Duodenal mucosa (tissue), 2 donors: ENCODE measurements around the gene ZNF717.

ENCODE experiments used
- H3K27ac ChIP-seq: one replicate; pipeline ENCODE4 v1.7.0; 2013; ENCODE audit warnings: low read depth, low read length
- H3K27me3 ChIP-seq, 2 donors: one replicate each; pipeline ENCODE4 v1.7.0; 2013; ENCODE audit warnings: low read length in 2 of 2, control low read depth in 1 of 2; ENCODE audit not compliant: insufficient read depth in 2 of 2, control insufficient read depth in 1 of 2
- H3K36me3 ChIP-seq, 2 donors: one replicate each; pipeline ENCODE4 v1.7.0; 2013; ENCODE audit warnings: low read length in 2 of 2, control low read depth in 1 of 2; ENCODE audit not compliant: insufficient read depth in 2 of 2, control insufficient read depth in 1 of 2
- H3K4me1 ChIP-seq, 2 donors: one replicate each; pipeline ENCODE4 v1.7.0; 2013; ENCODE audit warnings: low read length in 2 of 2, control low read depth in 1 of 2; ENCODE audit not compliant: insufficient read depth in 2 of 2, control insufficient read depth in 1 of 2
- H3K4me3 ChIP-seq, 2 donors: one replicate each; pipeline ENCODE4 v1.7.0; 2013; ENCODE audit warnings: low read length in 2 of 2, low read depth in 1 of 2
- H3K9ac ChIP-seq, 2 donors: one replicate each; pipeline ENCODE4 v1.7.0; 2013; ENCODE audit warnings: low read length in 2 of 2, low read depth in 1 of 2
- H3K9me3 ChIP-seq, 2 donors: one replicate each; pipeline ENCODE4 v1.7.0; 2013; ENCODE audit warnings: low read length in 2 of 2, control low read depth in 1 of 2; ENCODE audit not compliant: control insufficient read depth in 1 of 2

The ZNF717 gene

GRCh38 chr3:75768303-75769017 lies 16.9 kb downstream of the ZNF717 start:
- no peaks in the 10 kb centered on the region for H3K27me3 ChIP-seq
- H3K36me3 ChIP-seq: peaks cover 6 to 25% of the 10 kb centered on the region in 2 donors
- no peak overlapping the region for H3K9ac ChIP-seq
- no peaks in the 10 kb centered on the region for H3K4me1 ChIP-seq
- peaks cover 47 to 48% of the 10 kb centered on the region in 2 donors for H3K9me3 ChIP-seq
- no peak overlapping the region for H3K4me3 ChIP-seq
- no peak overlapping the region for H3K27ac ChIP-seq

- H3K9me3 ChIP-seq: peaks cover 68 to 79% of the 10 kb centered on the region in 2 donors
- H3K27ac ChIP-seq: no peak overlapping the region
- H3K9ac ChIP-seq: no peak overlapping the region
- H3K36me3 ChIP-seq: peaks cover 32 to 35% of the 10 kb centered on the region in 2 donors
- H3K27me3 ChIP-seq: no peaks in the 10 kb centered on the region
- peak overlapping the region; percentile 26 for H3K4me3 ChIP-seq
- H3K4me1 ChIP-seq: no peaks in the 10 kb centered on the region
Observed at GRCh38 chr3:75737831-75738493, 47.4 kb downstream of the ZNF717 start.

- H3K27me3 ChIP-seq: no peaks in the 10 kb centered on the region
- no peaks in the 10 kb centered on the region for H3K4me1 ChIP-seq
- peaks cover 48 to 69% of the 10 kb centered on the region in 2 donors for H3K9me3 ChIP-seq
- peaks cover 0 to 8% of the 10 kb centered on the region in 2 donors for H3K36me3 ChIP-seq
- H3K27ac ChIP-seq: no peak overlapping the region
- H3K9ac ChIP-seq: no peak overlapping the region
- H3K4me3 ChIP-seq: no peak overlapping the region
Observed at GRCh38 chr3:75727985-75728384, 57.4 kb downstream of the ZNF717 start.

GRCh38 chr3:75692061-75692460 lies 93.3 kb downstream of the ZNF717 start:
- H3K36me3 ChIP-seq: no peaks in the 10 kb centered on the region
- H3K27me3 ChIP-seq: no peaks in the 10 kb centered on the region
- H3K4me1 ChIP-seq: no peaks in the 10 kb centered on the region
- H3K9me3 ChIP-seq: peaks cover 5 to 12% of the 10 kb centered on the region in 2 donors
- H3K4me3 ChIP-seq: no peak overlapping the region
- H3K9ac ChIP-seq: no peak overlapping the region
- no peak overlapping the region for H3K27ac ChIP-seq

- no peaks in the 10 kb centered on the region for H3K36me3 ChIP-seq
Observed at GRCh38 chr3:75687323-75687722, 98.0 kb downstream of the ZNF717 start.

More at GRCh38 chr3:75687323-75687722, 98.0 kb downstream of the ZNF717 start:
- H3K9ac ChIP-seq: no peak overlapping the region
- H3K27ac ChIP-seq: no peak overlapping the region
- H3K4me3 ChIP-seq: no peak overlapping the region
- H3K9me3 ChIP-seq: peaks cover under 1 to 14% of the 10 kb centered on the region in 2 donors
- H3K4me1 ChIP-seq: no peaks in the 10 kb centered on the region
- H3K27me3 ChIP-seq: no peaks in the 10 kb centered on the region
